ENCODE measurements around the gene KIF2C.
"Not testable (repeated sequence)": the region's sequence is repeated elsewhere in the genome, so short reads cannot be mapped to it uniquely, and the experiment has no call there.

Gene KIF2C

GRCh38 chr1:44739307-44740178 lies at the start of gene KIF2C:
TSS of gene KIF2C (plus strand) at chr1:44739837. CDS start at chr1:44739933, 96 bp downstream.
- DNase-seq = peak; percentile 96

DNA sequence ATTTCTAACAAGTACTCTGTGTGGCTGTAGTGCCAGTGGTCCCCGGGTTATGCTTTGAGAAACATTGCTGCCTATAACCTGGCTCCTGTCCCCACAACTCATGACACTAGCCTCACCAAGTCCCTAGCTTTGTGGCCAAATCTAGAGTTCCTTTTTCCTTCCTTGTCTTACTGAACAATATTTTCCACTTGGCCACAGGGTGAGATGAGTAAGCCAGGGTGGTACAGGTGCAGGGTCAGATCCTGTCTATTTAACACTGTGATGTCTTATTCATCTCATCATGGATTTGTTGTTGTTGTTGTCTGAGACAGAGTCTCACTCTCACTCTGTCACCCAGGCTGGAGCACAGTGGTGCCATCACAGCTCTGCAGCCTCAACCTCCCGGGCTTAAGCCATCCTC lies 46.5 kb upstream of the KIF2C start:
- DNase-seq = no peak

- no peak for DNase-seq
These were observed 45.7 kb upstream of the KIF2C start for GRCh38 chr1:44693900-44694299.

DNA sequence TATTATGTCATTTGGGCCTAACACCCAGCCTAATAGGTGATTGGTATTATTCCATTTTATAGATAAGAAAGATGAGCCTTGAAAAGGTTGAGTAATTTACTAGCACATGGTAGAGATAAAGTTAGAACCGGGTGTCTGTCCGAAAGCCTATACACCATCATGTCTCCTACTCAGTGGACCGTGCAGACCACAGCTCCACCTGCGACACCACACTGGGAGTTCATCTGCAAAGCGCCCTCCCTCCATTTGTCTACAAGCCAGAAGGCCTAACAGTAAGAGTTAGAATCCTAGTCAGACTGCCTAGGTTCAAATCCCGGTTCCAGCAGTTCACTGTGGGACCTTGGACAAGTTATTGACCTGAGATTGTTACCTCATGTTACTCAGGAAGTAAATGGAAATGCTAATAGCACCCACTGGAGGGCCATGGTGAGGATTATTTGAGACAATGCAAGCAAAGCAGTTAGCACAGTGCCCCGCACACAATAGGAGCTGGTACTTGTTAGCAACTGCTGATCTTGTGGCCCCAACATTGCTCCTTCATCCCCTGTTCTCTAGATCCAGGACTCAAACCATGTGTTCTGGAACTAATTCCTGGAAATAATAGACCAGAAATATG lies 44.7 kb upstream of the KIF2C start:
- DNase-seq = no peak

DNA sequence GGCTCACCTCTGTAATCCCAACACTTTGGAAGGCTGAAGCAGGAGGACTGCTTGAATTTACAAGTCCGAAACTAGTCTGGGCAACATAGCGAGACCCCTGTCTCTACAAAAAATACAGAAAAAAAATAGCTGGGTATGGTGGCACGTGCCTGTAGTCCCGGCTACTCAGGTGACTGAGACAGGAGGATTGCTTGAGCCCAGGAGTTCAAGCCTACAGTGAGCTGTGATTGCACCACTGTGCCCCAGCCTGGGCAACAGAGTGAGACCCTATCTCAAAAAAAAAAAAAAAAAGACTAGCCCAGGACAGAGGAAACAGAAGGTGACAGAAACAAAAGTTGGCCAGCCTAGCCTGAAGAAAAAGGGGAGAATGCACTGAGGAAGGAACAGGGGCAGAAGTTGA lies 44.0 kb upstream of the KIF2C start:
- no peak for DNase-seq

- no peak for DNase-seq
These were observed 43.5 kb upstream of the KIF2C start for GRCh38 chr1:44696101-44696500.

DNA sequence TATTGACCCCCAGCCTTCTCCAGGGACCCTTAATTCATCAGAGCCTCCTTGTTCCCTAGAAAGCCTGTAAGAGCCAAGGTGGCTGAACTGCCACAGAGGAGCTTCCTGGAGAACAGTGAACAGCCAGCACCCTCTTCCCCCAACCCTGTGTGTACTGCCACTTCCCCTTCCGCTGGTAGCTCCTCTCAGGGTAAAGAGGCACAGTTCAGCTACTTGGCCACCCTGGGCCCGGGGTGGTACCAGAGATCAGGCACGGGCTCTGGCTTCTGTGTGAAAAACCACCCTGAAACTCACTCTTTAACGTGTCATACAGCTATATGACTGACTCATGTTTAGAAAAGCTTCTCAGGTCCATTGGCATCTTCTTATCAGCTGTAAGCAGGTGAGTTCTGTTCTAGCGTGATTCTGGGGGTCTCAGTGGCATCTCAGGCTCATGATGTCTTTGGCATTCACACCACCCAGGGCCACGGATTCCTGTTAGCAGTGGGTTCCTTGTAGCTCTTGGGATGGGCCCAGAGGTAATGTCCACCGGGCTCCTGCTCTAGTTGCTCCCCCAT lies 42.8 kb upstream of the KIF2C start:
- no peak for DNase-seq

DNA sequence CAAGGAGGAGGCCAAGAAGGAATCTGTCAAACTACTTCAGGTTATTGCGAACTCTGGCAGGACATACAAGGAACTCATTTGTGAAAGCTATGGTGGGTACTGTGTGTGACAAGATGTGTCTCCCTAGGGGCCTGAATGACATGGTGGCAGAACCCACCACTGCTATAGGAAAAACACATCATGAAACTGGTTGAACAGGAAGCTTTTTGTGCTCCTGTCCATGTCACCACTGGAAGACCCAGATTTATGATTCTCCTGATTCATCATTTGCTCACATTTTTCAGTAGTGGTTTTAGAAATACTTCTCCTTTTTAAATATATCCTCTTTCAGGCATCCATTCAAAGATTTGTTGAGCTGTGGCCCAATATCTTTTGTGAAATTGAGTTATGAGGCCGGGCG lies 41.5 kb upstream of the KIF2C start:
- DNase-seq = no peak

GRCh38 chr1:44699375-44699774 lies 40.3 kb upstream of the KIF2C start:
- not testable (repeated sequence) for DNase-seq

DNA sequence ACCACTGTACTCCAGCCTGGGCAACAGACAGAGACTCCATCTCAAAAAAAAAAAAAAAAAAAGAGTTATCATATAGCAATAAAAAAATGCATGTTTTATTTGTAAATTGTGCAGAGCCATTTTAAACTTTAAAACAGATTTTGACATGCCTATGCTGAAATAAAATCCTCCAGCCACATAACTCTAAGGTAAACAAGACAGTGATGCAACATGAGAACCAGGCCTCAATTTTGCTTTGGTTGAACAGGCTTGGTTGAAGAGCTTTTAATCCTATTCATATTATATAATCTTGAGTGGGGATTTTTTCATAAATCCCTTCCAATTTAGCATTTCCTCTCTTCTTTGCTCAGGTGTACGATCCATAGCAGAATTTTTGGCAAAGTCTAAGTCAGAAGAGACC lies 39.1 kb upstream of the KIF2C start:
- no peak for DNase-seq

- DNase-seq = no peak
These were observed 38.5 kb upstream of the KIF2C start for GRCh38 chr1:44701141-44701573.

DNA sequence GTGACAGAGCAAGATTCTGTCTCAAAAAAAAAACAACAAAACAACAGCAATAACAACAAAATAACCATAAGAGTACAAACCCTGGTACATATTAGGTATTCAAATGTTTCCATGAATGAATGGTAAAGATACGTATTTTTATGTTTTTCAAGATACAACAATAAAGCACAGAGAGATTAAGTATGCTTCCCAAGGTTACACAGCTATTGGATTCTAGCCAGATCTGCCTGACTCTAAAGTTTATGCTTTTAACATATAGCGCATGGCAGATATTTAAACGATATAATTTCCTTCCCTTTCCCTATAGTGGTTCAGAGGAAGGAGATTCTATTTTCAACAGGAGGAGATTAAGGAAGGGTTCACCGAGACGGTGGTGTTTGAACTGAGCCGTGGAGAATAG lies 34.2 kb upstream of the KIF2C start:
- DNase-seq = no peak

DNA sequence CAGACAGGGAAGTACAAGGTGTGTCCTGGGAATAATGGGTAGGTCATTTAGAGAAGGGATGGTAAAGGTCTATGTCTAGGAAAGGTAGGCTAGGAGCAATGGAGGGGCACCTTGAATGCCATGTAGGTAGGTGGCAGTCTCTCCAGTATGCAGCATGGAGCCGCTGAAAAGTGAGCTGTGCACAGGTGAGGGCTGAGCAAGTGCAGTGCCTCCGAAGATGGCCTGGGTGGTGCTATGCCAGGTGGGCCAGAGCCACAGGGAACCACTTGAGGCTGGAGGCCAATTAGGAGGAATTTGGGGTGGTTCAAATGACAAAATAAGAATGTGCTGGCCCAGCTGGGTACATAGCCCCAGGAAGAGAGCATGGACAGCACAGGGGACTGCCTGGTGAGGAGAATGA lies 33.7 kb upstream of the KIF2C start:
- DNase-seq = no peak

DNA sequence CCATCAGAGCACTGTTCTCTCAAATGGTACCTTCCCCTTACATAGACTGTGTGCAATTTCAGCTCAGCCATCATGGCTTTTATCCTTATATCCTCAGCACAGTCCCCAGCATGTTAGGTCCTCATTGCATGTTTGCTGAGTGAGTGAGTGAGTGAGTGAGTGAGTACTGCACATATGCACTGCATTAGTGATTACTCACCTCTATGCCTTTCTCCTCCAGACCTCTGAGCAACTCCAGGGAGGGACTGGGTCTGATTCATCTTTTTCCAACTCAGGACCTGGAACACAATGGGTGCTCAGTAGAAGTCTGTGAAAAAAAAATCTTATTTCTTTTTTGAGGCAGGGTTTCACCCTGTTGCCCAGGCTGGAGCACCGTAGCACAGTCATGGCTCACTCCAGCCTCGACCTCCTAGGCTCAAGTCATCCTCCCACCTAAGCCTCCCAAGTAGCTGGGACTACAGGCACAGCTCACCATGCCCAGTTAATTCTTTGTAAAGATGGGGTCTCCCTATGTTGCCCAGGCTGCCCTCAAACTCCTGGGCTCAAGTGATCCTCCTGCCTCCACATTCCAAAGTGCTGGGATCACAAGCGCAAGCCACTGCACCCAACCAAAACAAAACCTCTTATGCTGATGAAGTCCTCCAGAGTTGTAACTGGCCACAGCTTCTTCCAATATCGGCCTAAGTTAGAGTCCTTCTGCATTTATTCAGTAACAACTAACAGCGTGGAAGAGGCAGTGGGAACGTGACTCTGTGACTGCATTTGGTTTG lies 32.3 kb upstream of the KIF2C start:
- DNase-seq = peak; percentile 83

DNA sequence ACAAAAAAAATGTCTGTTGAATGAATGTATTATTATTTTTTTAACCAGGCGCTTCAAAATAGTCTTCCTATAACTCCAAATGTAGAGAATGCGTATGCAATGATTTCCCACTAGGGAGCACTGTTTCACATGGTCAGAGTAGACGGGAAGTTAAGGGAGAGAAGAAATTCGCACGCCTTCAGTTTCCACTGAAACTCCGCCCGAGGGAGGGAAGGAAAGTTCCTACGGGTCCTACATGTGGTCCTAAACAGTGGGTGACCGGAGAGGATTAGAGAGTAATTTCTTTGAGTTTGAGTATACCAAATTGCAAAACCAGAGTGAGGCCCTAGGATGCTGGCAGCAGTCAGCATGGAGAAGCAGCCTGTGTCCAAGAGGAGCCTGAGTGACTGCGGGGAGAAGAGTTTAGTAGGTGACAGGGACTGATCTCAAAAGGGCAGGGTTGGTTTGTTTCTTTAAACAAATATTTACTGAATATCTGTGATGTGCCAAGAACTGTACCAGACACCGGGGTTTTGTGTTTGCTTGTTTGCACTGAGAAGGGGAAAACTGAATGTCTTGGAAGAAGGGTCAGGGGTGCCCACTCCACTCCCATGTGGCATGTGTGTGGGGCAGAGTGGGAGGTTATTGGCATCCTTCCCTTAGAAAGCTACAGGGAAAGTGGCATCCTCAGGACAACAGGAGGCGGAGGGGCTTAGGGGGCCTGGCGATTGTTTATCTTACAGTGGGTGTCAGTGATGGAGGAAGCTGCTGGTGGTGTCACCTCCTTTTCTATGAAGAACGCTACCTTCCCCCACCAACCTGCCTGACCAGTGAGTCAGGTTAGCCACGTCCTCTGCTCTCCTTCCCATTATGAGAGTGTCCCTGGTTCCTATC lies 31.4 kb upstream of the KIF2C start:
- no peak for DNase-seq

DNA sequence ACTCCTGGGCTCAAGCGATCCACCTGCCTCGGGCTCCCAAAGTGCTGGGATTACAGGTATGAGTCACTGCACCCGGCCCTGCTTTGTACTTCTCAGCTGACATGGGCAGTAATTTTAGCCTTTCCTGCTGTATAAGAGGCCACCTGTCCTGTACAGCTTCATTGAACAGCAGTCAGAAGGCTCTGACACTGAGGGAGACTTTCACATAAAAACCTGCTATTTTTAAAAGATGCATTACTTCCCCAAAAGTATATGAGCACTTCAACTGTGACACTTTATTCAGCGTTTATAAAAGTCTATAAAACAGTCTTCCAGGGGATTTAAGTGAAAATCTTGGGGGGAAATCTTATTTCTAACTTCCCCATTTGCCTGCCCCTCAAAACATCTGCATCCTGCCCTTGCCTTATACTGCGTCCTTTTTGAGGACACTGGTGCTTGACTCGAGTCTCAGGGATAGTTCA lies 26.3 kb upstream of the KIF2C start:
- DNase-seq = peak; percentile 80

- no peak for DNase-seq
These were observed 25.1 kb upstream of the KIF2C start for GRCh38 chr1:44714532-44714931.

DNA sequence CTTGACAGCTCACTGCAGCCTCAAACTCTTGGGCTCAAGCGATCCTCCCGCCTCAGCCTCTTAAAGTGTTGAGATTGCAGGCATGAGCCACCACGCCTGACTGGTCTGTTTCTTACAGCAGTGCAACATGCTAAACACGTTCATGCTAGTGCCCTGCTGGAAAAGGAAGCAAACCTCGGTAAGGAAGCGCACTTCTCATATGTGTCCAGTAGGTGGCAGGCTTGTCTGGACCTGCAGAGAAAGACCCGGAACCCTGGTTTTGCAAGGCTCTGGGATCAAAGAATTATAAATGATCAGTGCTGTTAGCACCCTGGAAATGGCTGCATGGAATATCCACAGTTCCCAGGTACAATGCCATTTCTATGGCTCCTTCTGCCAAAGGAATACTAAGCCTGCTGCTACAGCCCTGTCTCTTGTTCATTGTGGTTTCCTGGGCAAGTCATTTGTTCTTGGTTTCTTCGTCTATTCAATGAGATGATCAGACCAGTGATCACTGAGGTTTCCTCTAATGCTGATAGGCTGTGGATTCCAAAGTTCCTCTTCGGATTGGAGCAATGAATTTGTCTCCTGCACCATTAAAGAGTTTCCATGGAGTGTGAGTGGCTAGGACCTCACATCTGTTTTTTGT lies 24.6 kb upstream of the KIF2C start:
- peak; percentile 87 for DNase-seq

DNA sequence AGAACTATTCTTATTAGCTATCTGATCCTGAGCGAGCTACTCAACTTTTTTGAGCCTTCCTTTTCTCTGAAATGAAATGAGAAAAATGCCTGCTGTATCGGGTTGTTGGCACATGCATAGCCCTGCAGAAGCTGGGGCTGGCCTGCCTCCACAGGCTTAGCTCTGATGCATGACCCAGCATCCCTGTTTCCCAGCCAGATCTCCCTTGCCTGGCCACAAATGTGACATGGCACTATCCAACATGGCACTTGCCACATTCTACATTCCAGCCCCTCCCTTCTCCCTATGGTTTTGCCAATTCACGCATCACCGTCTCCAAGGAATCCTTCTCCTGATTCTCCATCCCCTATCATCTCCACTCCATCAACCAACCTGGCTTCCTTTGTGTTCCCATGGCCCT lies 22.5 kb upstream of the KIF2C start:
- DNase-seq = no peak

GRCh38 chr1:44717653-44718052 lies 22.0 kb upstream of the KIF2C start:
- no peak for DNase-seq

GRCh38 chr1:44718091-44718490 lies 21.5 kb upstream of the KIF2C start:
- DNase-seq = no peak

DNA sequence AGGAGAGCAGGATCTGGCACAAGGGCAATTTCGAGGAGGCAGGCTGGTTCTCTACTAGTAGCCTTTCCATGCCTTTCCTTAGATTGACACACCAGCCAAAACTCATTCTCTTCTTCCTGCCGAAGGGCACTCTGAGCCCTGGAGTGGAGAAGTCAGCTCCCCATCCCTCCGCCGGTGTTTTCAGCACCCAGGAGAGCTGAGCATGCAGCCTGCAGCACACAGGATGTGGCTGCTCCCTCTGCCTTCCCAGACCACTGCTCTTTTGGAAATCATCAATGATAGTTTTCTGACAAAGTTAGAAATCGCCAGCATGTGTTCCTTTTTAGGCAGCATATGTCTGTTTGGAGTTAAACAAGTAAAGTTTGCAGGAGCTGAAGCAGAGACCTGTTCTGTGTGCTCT lies 20.3 kb upstream of the KIF2C start:
- DNase-seq = no peak
